MM.1S (cell line): ENCODE measurements around the gene TMEM221.

Experiments used
- DNase-seq: peaks from one replicate; pipeline ENCODE4 v3.0.0-alpha.2; 2015
- H2AFZ ChIP-seq: fragments of 300-600 bp; sonication (generic); 2 replicates; pipeline ENCODE4 v1.6.0; 2016; ENCODE audit warnings: antibody characterized with exemption, low read length
- H3F3A ChIP-seq: fragments of 300-600 bp; sonication (generic); 2 replicates; pipeline ENCODE4 v1.6.1; 2016; ENCODE audit warnings: mild to moderate bottlenecking, antibody characterized with exemption, low read length, moderate library complexity, mixed read lengths; ENCODE audit not compliant: insufficient read depth
- H3K27ac ChIP-seq: fragments of 300-600 bp; sonication (generic); 2 replicates; pipeline ENCODE4 v1.5.1; 2016; ENCODE audit warnings: mild to moderate bottlenecking, low read length
- H3K27me3 ChIP-seq: fragments of 300-600 bp; sonication (generic); replicated peaks from 2 replicates; pipeline ENCODE4 v1.6.0; 2016; ENCODE audit warnings: low read length; ENCODE audit not compliant: insufficient read depth
- H3K36me3 ChIP-seq: fragments of 300-600 bp; sonication (generic); replicated peaks from 2 replicates; pipeline ENCODE4 v1.6.1; 2016; ENCODE audit warnings: mild to moderate bottlenecking, low read length, mixed read lengths; ENCODE audit not compliant: insufficient read depth
- H3K4me1 ChIP-seq: fragments of 300-600 bp; sonication (generic); 2 replicates; pipeline ENCODE4 v1.6.1; 2016; ENCODE audit warnings: low read length, mixed read lengths
- H3K4me2 ChIP-seq: fragments of 300-600 bp; sonication (generic); 2 replicates; pipeline ENCODE4 v1.6.0; 2016; ENCODE audit warnings: low read depth, low read length
- H3K4me3 ChIP-seq: fragments of 300-600 bp; sonication (generic); 2 replicates; pipeline ENCODE4 v1.5.1; 2016; ENCODE audit warnings: low read length, mixed read lengths
- H3K79me2 ChIP-seq: fragments of 300-600 bp; sonication (generic); 2 replicates; pipeline ENCODE4 v1.6.1; 2016; ENCODE audit warnings: mixed run types, low read length, mixed read lengths
- H3K9ac ChIP-seq: fragments of 300-600 bp; sonication (generic); 2 replicates; pipeline ENCODE4 v1.6.1; 2016; ENCODE audit warnings: low read length, mixed read lengths
- H3K9me2 ChIP-seq: fragments of 300-600 bp; sonication (generic); replicated peaks from 2 replicates; pipeline ENCODE4 v1.6.1; 2016; ENCODE audit warnings: mild to moderate bottlenecking, low read length, mixed read lengths; ENCODE audit not compliant: insufficient read depth
- H3K9me3 ChIP-seq: fragments of 300-600 bp; sonication (generic); replicated peaks from 2 replicates; pipeline ENCODE4 v1.6.1; 2016; ENCODE audit warnings: mild to moderate bottlenecking, low read length, mixed read lengths; ENCODE audit not compliant: insufficient read depth
- H4K20me1 ChIP-seq: fragments of 300-600 bp; sonication (generic); 2 replicates; pipeline ENCODE4 v1.6.1; 2016; ENCODE audit warnings: mild to moderate bottlenecking, low read length, moderate library complexity, mixed read lengths; ENCODE audit not compliant: insufficient read depth
- CTCF ChIP-seq: fragments of 300-600 bp; sonication (generic); IDR thresholded peaks from 2 replicates; pipeline ENCODE4 v1.5.1; 2016; ENCODE audit warnings: antibody characterized with exemption, low read length, mixed read lengths
- EZH2 ChIP-seq: fragments of 300-600 bp; sonication (generic); optimal IDR thresholded peaks from 2 replicates; pipeline ENCODE3; 2017; ENCODE audit warnings: low read depth, mild to moderate bottlenecking, antibody characterized with exemption, low read length, mixed read lengths
- EZH2phosphoT487 ChIP-seq: fragments of 300-600 bp; sonication (generic); IDR thresholded peaks from 2 replicates; pipeline ENCODE4 v1.6.1; 2018; ENCODE audit warnings: antibody characterized with exemption, low read length

Gene TMEM221

GRCh38 chr19:17404015-17404414 is 44.5 kb downstream of the TMEM221 start:
- TF ChIP-seq CTCF (no peak), EZH2 (no peak), EZH2phosphoT487 (no peak)
- no peaks in the 10 kb centered on the region for H3K9me3 ChIP-seq

DNA sequence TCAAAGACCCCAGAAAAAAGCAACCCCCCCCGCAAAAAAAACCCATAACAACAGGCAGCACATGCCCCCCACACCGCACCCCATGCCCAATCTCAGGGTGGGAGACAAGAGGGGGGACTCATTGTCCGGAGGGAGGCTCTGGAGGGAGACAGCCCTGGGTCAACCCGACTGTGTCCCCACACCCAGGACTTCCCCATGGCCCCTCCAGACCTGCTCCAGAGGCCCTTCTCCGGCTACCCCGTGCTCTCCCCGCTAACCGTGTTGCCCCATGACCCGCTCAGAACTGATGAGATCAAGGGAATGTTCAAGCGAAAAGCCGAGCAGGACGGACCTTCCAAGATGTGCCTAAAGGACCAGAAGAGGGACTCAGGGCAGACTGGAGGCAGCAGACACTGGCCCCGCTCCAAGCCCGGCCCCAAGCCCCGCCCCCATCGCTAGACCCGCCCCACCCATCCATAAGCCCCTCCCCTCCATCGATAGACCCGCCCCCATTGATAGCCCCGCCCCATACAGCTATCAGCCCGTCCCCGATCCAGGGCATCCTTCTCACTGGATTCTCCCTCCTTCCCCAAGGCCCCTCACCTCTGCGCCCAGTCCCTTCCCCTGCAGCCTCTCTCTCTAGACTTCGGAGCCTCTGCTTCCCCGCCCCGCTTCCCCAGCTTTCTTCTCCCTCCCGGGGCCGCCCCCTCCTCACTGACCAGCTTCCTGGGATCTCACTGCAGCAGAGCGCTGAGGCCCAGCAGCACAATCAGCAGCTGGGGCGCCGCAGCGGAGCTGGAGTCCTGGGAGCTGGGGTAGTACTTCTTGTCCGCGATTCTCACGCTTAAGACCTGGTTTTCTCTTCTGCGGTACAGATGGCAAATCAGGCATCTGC is 45.2 kb downstream of the TMEM221 start:
- peaks cover 21% of the 10 kb centered on the region for H3F3A ChIP-seq
- peaks cover 3% of the 10 kb centered on the region; the same call in 1 of the 2 replicates for H3K36me3 ChIP-seq
- H3K9me3 ChIP-seq: no peaks in the 10 kb centered on the region
- no peaks in the 10 kb centered on the region for H3K4me1 ChIP-seq
- no peak for DNase-seq
- H3K79me2 ChIP-seq: peaks cover 44% of the 10 kb centered on the region
- H2AFZ ChIP-seq: no peak overlapping the region
- H3K4me3 ChIP-seq: no peak overlapping the region
- no peaks in the 10 kb centered on the region for H4K20me1 ChIP-seq
- H3K9me2 ChIP-seq: no peaks in the 10 kb centered on the region
- H3K27ac ChIP-seq: no peak overlapping the region
- TF ChIP-seq CTCF (no peak), EZH2phosphoT487 (no peak), EZH2 (no peak)
- peak overlapping the region; percentile 98; the same call in 1 of the 2 replicates for H3K4me2 ChIP-seq
- no peak overlapping the region for H3K9ac ChIP-seq
- no peaks in the 10 kb centered on the region for H3K27me3 ChIP-seq

More at GRCh38 chr19:17404015-17404414, 44.5 kb downstream of the TMEM221 start:
- H3K27me3 ChIP-seq: no peaks in the 10 kb centered on the region
- H3K9ac ChIP-seq: peak overlapping the region; percentile 76; the same call in 1 of the 2 replicates
- DNase-seq: no peak
- peaks cover 3% of the 10 kb centered on the region; the same call in 1 of the 2 replicates for H3K36me3 ChIP-seq
- H3K4me1 ChIP-seq: no peaks in the 10 kb centered on the region
- H3K4me3 ChIP-seq: peak overlapping the region; percentile 81
- H3K9me2 ChIP-seq: no peaks in the 10 kb centered on the region
- peaks cover 21% of the 10 kb centered on the region for H3F3A ChIP-seq
- H3K27ac ChIP-seq: peak overlapping the region; percentile 92; the same call in 1 of the 2 replicates
- no peak overlapping the region for H2AFZ ChIP-seq
- peaks cover 44% of the 10 kb centered on the region for H3K79me2 ChIP-seq
- H4K20me1 ChIP-seq: no peaks in the 10 kb centered on the region
- H3K4me2 ChIP-seq: peak overlapping the region; percentile 98

DNA sequence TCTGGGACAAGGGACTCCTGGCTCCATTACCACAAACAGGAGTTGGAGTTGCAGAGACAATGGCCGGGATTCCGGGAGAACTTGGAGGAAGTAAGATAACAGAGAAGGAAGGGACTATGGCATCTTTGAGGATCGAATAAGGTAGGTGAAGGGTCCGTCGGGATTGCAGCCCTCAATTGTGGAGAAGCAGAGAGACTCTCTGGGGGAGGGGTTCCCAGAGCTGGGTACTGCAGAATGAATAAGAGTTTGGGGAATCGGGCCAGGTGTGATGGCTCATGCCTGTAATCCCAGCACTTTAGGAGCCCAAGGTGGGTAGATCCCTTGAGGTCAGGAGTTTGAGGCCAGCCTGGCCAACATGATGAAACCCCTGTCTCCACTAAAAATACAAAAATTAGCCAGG is 46.8 kb downstream of the TMEM221 start:
- no peak overlapping the region for H2AFZ ChIP-seq
- H3K27ac ChIP-seq: no peak overlapping the region
- H3K4me2 ChIP-seq: no peak overlapping the region
- no peak for DNase-seq
- no peaks in the 10 kb centered on the region for H4K20me1 ChIP-seq
- no peak overlapping the region for H3K9ac ChIP-seq
- H3F3A ChIP-seq: peaks cover 16% of the 10 kb centered on the region
- no peak for TF ChIP-seq EZH2phosphoT487
- H3K9me2 ChIP-seq: no peaks in the 10 kb centered on the region
- no peaks in the 10 kb centered on the region for H3K4me1 ChIP-seq
- no peaks in the 10 kb centered on the region for H3K9me3 ChIP-seq
- H3K4me3 ChIP-seq: no peak overlapping the region
- H3K27me3 ChIP-seq: no peaks in the 10 kb centered on the region
- H3K36me3 ChIP-seq: peaks cover 3% of the 10 kb centered on the region; the same call in 1 of the 2 replicates
- peaks cover 38% of the 10 kb centered on the region for H3K79me2 ChIP-seq
